ENCODE results near the gene DNAJC13.

DNAJC13 gene

DNA sequence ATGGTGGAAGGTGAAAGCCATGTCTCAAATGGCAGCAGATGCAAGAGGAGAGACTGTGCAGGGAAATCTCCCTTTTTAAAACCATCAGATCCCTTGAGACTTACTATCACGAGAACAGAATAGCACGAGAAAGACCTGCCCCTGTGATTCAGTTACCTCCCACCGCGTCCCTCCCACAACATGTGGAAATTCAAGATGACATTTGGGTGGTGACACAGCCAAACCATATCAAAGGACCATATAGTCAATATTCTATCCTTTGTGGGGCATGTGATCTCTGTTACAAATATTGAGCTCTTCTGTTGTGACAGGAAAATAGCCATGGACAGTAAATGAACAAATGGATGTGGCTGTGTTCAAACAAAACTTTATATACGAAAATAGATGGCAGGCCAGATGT, 102.6 kb downstream of the DNAJC13 start:
- Histone ChIP-seq H3K27ac (ENCODE audit: low read depth, low read length, poor library complexity, severe bottlenecking) (no peak overlapping the region), H3K9ac (ENCODE audit: low read length) (no peak overlapping the region), H4K20me1 (ENCODE audit: insufficient read depth, low read length) (no peaks in the 10 kb centered on the region), H3K9me2 (ENCODE audit: low read depth, low read length) (no peaks in the 10 kb centered on the region), H3K4me2 (ENCODE audit: low read length) (no peak overlapping the region), H3K4me1 (ENCODE audit: insufficient read depth, low read length, severe bottlenecking) (no peaks in the 10 kb centered on the region), H3K27me3 (ENCODE audit: insufficient read depth, low read length) (no peaks in the 10 kb centered on the region), H3K4me3 (ENCODE audit: low read depth, low read length, poor library complexity, severe bottlenecking) (no peak overlapping the region), H3K9me3 (ENCODE audit: low read length) (no peaks in the 10 kb centered on the region), H3K36me3 (ENCODE audit: insufficient read depth, low read length) (peaks cover 73% of the 10 kb centered on the region), H3F3A (ENCODE audit: insufficient read depth, low read length) (no peaks in the 10 kb centered on the region), H3K79me2 (ENCODE audit: insufficient read depth, low read length) (no peaks in the 10 kb centered on the region), H2AFZ (ENCODE audit: low read length) (no peak overlapping the region)
- no peak for TF ChIP-seq EZH2 (IDR thresholded peaks at IDR 0.05; ENCODE audit: borderline replicate concordance, low read length)
- TF ChIP-seq, protein P1, sequence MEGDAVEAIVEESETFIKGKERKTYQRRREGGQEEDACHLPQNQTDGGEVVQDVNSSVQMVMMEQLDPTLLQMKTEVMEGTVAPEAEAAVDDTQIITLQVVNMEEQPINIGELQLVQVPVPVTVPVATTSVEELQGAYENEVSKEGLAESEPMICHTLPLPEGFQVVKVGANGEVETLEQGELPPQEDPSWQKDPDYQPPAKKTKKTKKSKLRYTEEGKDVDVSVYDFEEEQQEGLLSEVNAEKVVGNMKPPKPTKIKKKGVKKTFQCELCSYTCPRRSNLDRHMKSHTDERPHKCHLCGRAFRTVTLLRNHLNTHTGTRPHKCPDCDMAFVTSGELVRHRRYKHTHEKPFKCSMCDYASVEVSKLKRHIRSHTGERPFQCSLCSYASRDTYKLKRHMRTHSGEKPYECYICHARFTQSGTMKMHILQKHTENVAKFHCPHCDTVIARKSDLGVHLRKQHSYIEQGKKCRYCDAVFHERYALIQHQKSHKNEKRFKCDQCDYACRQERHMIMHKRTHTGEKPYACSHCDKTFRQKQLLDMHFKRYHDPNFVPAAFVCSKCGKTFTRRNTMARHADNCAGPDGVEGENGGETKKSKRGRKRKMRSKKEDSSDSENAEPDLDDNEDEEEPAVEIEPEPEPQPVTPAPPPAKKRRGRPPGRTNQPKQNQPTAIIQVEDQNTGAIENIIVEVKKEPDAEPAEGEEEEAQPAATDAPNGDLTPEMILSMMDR (IDR thresholded peaks at IDR 0.05; ENCODE audit: low read length), result no peak

DNA sequence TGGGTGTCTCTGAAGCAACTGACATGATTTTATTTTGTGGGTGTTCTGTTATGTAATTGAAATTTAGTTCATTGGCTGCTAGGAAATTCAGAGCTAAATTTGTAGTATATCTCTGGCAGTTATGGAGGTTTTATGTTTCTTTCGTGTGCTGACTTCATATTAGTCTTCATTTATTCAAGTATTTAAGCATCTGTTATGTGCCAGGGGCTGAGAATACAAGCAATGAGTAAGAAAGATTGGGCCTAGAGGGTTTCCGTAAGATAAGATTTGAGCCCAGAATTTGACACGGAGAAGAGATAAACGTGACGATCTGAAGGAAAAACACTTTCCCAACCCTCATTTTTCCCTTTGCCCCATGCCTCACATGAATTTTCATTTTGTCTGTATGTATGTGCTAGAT, 104.6 kb downstream of the DNAJC13 start:
- H4K20me1 ChIP-seq (ENCODE audit: insufficient read depth, low read length), result no peaks in the 10 kb centered on the region
- H3K4me2 ChIP-seq (ENCODE audit: low read length), result no peak overlapping the region
- no peaks in the 10 kb centered on the region for H3K4me1 ChIP-seq (ENCODE audit: insufficient read depth, low read length, severe bottlenecking)
- H3K9me2 ChIP-seq (ENCODE audit: low read depth, low read length), result no peaks in the 10 kb centered on the region
- no peak overlapping the region for H3K9ac ChIP-seq (ENCODE audit: low read length)
- no peaks in the 10 kb centered on the region for H3F3A ChIP-seq (ENCODE audit: insufficient read depth, low read length)
- no peaks in the 10 kb centered on the region for H3K9me3 ChIP-seq (ENCODE audit: low read length)
- H2AFZ ChIP-seq (ENCODE audit: low read length), result no peak overlapping the region
- H3K27me3 ChIP-seq (ENCODE audit: insufficient read depth, low read length), result no peaks in the 10 kb centered on the region
- no peak overlapping the region for H3K4me3 ChIP-seq (ENCODE audit: low read depth, low read length, poor library complexity, severe bottlenecking)
- no peak for TF ChIP-seq EZH2 (IDR thresholded peaks at IDR 0.05; ENCODE audit: borderline replicate concordance, low read length)
- TF ChIP-seq, protein P1 (IDR thresholded peaks at IDR 0.05; ENCODE audit: low read length), result no peak
- H3K79me2 ChIP-seq (ENCODE audit: insufficient read depth, low read length), result no peaks in the 10 kb centered on the region
- H3K27ac ChIP-seq (ENCODE audit: low read depth, low read length, poor library complexity, severe bottlenecking), result no peak overlapping the region
- peaks cover 68% of the 10 kb centered on the region for H3K36me3 ChIP-seq (ENCODE audit: insufficient read depth, low read length)

DNA sequence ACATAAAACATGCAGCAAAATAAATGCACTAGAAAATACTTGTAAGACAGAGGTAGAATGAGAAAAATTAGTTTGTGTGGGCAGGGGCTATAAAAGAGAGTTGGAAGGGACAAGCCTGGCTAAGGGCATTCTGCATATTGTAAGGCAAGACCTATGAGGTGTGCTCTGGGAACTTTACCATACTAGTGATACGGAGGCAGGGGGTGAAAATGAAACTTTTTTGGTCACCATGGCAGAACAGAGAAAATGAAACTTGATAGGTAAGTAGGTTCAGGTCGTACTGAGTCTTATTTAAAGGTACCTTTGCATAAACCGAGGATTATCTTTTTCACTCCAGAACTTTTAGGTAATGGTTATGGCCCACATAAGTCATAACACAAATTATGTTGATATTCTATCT, 105.1 kb downstream of the DNAJC13 start:
- Histone ChIP-seq H3K36me3 (ENCODE audit: insufficient read depth, low read length) (peaks cover 66% of the 10 kb centered on the region), H3K4me1 (ENCODE audit: insufficient read depth, low read length, severe bottlenecking) (no peaks in the 10 kb centered on the region), H3F3A (ENCODE audit: insufficient read depth, low read length) (no peaks in the 10 kb centered on the region), H3K27ac (ENCODE audit: low read depth, low read length, poor library complexity, severe bottlenecking) (no peak overlapping the region), H3K9me2 (ENCODE audit: low read depth, low read length) (no peaks in the 10 kb centered on the region), H3K9ac (ENCODE audit: low read length) (no peak overlapping the region), H4K20me1 (ENCODE audit: insufficient read depth, low read length) (no peaks in the 10 kb centered on the region), H2AFZ (ENCODE audit: low read length) (no peak overlapping the region), H3K27me3 (ENCODE audit: insufficient read depth, low read length) (no peaks in the 10 kb centered on the region), H3K79me2 (ENCODE audit: insufficient read depth, low read length) (no peaks in the 10 kb centered on the region), H3K4me2 (ENCODE audit: low read length) (no peak overlapping the region), H3K4me3 (ENCODE audit: low read depth, low read length, poor library complexity, severe bottlenecking) (no peak overlapping the region), H3K9me3 (ENCODE audit: low read length) (no peaks in the 10 kb centered on the region)
- TF ChIP-seq, protein P1 (IDR thresholded peaks at IDR 0.05; ENCODE audit: low read length), result no peak
- no peak for TF ChIP-seq EZH2 (IDR thresholded peaks at IDR 0.05; ENCODE audit: borderline replicate concordance, low read length)
